HepG2 (cell line): Measurements from ENCODE around the gene ZBTB7A. TPM values are rescaled to one million over a fixed set of nuclear protein-coding genes. Genes with fewer than 3 reads are reported as not detected.

ENCODE experiments used
- CEBPG ChIP-seq: IDR thresholded peaks from 2 replicates; pipeline ENCODE4 v1.6.1; 2016
- PBX3 ChIP-seq: sonication (generic); formaldehyde crosslinking; IDR thresholded peaks from 2 replicates; pipeline ENCODE4 v1.8.1; 2023; ENCODE audit warnings: missing genetic modification reagents, inconsistent platforms, borderline replicate concordance
- PRDM15 ChIP-seq: sonication (generic); formaldehyde crosslinking; IDR thresholded peaks from 2 replicates; pipeline ENCODE4 v1.4.0; 2020; ENCODE audit warnings: missing genetic modification reagents
- RBFOX2 ChIP-seq: fragments of 200-400 bp; formaldehyde crosslinking; IDR thresholded peaks from 2 replicates; pipeline ENCODE4 v1.6.1; 2017; ENCODE audit warnings: low read depth, mild to moderate bottlenecking, low read length
- RFXANK ChIP-seq: IDR thresholded peaks from 2 replicates; pipeline ENCODE4 v1.6.1; 2016
- ZBTB49 ChIP-seq: sonication (generic); formaldehyde crosslinking; IDR thresholded peaks from 2 replicates; pipeline ENCODE4 v1.4.0; 2020; ENCODE audit warnings: missing genetic modification reagents, borderline replicate concordance
- ZNF441 ChIP-seq: sonication (generic); formaldehyde crosslinking; IDR thresholded peaks from 2 replicates; pipeline ENCODE4 v1.7.0; 2021; ENCODE audit warnings: missing genetic modification reagents, borderline replicate concordance
- polyA plus RNA-seq, 8 experiments: library from polyadenylated mRNA; depleted of rRNA in 3 of 8; stranded (reverse) in 7 of 8; unstranded in 1 of 8; fragments of >200 nt; fragmentation: Illumina TruSeq in 4 of 8; extraction: Trizol in 4 of 8; gene quantifications; 2 replicates each; pipeline versions ENCODE4 v1.2.1 to v1.2.3, GENCODE V29; 2011 to 2016; ENCODE audit warnings: low read depth in 4 of 8, missing spikeins in 1 of 8, mixed read lengths in 1 of 8; ENCODE audit not compliant: insufficient read depth in 1 of 8
- total RNA-seq, 5 experiments: library from RNA; depleted of rRNA; stranded (reverse); fragments of >200 nt; fragmentation: Illumina TruSeq; extraction: Trizol; gene quantifications; 2 replicates each; pipeline ENCODE4 v1.2.3, GENCODE V29; 2016; ENCODE audit warnings: low read depth in 1 of 5

ZBTB7A gene
- total and polyA plus RNA-seq, 2 of the 13 experiments (the other 11 are each of a cell fraction or from before 2014, with no cell fraction given): 3.6 to 4.0 TPM

GRCh38 chr19:4099041-4099764, 32.5 kb upstream of the ZBTB7A start (continued):
- TF ChIP-seq PRDM15 (CRISPR knock-in tag): no peak
- TF ChIP-seq ZNF441 (CRISPR knock-in tag): no peak
- TF ChIP-seq ZBTB49 (CRISPR knock-in tag): no peak
- TF ChIP-seq RFXANK (CRISPR knock-in tag): no peak
- 0 out of 2 replicates have a peak, but pooled peaks have one; percentile 18 for TF ChIP-seq CEBPG (CRISPR knock-in tag)
- TF ChIP-seq PBX3: no peak
- TF ChIP-seq RBFOX2: 0 out of 2 replicates have a peak, but pooled peaks have one; percentile 47
